ENCODE measurements around the gene NXNL1. TPM values are rescaled to one million over a fixed set of nuclear protein-coding genes. Genes with fewer than 3 reads are reported as not detected.
A peak's percentile ranks its signal among the peaks of the same experiment; 100 is the strongest.

Gene NXNL1
- total and polyA plus RNA-seq, 2 of the 13 experiments (the other 11 are each of a cell fraction or from before 2014, with no cell fraction given) = not detected

DNA sequence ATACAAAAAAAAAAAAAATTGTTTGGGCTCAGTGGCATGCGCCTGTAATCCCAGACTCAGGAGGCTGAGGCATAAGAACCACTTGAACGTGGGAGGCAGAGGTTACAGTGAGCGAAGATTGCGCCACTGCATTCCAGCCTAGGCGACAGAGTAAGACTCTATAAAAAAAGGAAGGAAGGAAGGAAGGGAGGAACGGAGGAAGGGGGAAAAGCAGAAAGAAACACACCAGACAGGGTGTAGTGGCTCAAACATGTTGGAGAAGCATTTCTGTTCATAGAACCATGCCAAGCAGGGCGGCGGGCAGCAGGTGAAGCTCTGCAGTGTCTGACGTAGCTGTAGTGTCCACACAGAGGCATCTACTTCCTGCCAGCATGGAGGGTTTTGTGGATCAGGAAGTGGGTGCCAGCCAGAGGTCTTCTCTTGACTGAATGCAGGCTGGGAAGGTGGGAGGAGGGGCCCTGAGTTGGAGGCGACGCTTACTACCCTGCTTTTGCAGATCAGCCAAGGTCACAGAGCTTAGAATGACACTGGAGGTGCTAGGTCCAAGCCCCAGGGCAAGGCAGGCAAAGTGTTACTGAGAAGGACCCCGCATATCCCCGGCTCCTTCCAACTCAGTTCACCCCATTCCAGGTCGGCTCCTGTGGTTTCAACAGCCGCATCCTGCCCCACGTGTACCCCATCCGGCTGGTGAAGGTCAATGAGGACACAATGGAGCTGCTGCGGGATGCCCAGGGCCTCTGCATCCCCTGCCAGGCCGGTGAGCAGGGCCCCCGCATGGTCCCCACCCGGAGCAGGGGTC, 39.1 kb upstream of the NXNL1 start (continued):
- TF ChIP-seq, protein P1, sequence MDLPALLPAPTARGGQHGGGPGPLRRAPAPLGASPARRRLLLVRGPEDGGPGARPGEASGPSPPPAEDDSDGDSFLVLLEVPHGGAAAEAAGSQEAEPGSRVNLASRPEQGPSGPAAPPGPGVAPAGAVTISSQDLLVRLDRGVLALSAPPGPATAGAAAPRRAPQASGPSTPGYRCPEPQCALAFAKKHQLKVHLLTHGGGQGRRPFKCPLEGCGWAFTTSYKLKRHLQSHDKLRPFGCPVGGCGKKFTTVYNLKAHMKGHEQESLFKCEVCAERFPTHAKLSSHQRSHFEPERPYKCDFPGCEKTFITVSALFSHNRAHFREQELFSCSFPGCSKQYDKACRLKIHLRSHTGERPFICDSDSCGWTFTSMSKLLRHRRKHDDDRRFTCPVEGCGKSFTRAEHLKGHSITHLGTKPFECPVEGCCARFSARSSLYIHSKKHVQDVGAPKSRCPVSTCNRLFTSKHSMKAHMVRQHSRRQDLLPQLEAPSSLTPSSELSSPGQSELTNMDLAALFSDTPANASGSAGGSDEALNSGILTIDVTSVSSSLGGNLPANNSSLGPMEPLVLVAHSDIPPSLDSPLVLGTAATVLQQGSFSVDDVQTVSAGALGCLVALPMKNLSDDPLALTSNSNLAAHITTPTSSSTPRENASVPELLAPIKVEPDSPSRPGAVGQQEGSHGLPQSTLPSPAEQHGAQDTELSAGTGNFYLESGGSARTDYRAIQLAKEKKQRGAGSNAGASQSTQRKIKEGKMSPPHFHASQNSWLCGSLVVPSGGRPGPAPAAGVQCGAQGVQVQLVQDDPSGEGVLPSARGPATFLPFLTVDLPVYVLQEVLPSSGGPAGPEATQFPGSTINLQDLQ (CRISPR knock-in tag; IDR thresholded peaks at IDR 0.05) = no peak
- TF ChIP-seq TBX2 (CRISPR knock-in tag; IDR thresholded peaks at IDR 0.05; ENCODE audit: borderline replicate concordance) = peak; percentile 55; the same call in 1 of the 2 replicates
- no peak for TF ChIP-seq MTF1 (CRISPR knock-in tag; IDR thresholded peaks at IDR 0.05)
- TF ChIP-seq PRMT3 (CRISPR knock-in tag; IDR thresholded peaks at IDR 0.05; ENCODE audit: borderline replicate concordance, low read depth) = no peak
- no peak for TF ChIP-seq ZFP36L2 (CRISPR knock-in tag; IDR thresholded peaks at IDR 0.05)
- no peak for TF ChIP-seq ZNF274 (CRISPR knock-in tag; IDR thresholded peaks at IDR 0.05)
- TF ChIP-seq, protein P2, sequence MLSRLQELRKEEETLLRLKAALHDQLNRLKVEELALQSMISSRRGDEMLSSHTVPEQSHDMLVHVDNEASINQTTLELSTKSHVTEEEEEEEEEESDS (CRISPR knock-in tag; IDR thresholded peaks at IDR 0.05; ENCODE audit: borderline replicate concordance) = no peak
- no peak for TF ChIP-seq ZNF251 (CRISPR knock-in tag; IDR thresholded peaks at IDR 0.05)
- no peak for TF ChIP-seq ATF7 (IDR thresholded peaks at IDR 0.05)
- TF ChIP-seq ATF7 (CRISPR knock-in tag; IDR thresholded peaks at IDR 0.05) = no peak
- TF ChIP-seq ZNF3 (CRISPR knock-in tag; IDR thresholded peaks at IDR 0.05) = no peak
- TF ChIP-seq FOXJ3 (CRISPR knock-in tag; IDR thresholded peaks at IDR 0.05; ENCODE audit: borderline replicate concordance) = no peak
- TF ChIP-seq, protein P3, sequence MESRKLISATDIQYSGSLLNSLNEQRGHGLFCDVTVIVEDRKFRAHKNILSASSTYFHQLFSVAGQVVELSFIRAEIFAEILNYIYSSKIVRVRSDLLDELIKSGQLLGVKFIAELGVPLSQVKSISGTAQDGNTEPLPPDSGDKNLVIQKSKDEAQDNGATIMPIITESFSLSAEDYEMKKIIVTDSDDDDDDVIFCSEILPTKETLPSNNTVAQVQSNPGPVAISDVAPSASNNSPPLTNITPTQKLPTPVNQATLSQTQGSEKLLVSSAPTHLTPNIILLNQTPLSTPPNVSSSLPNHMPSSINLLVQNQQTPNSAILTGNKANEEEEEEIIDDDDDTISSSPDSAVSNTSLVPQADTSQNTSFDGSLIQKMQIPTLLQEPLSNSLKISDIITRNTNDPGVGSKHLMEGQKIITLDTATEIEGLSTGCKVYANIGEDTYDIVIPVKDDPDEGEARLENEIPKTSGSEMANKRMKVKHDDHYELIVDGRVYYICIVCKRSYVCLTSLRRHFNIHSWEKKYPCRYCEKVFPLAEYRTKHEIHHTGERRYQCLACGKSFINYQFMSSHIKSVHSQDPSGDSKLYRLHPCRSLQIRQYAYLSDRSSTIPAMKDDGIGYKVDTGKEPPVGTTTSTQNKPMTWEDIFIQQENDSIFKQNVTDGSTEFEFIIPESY (CRISPR knock-in tag; IDR thresholded peaks at IDR 0.05) = peak; percentile 56; the same call in 1 of the 2 replicates
- peak; percentile 41; the same call in 1 of the 2 replicates for TF ChIP-seq POLR2G (IDR thresholded peaks at IDR 0.05; ENCODE audit: low read depth, low read length)
- TF ChIP-seq ELF3 (CRISPR knock-in tag; IDR thresholded peaks at IDR 0.05) = 0 out of 2 replicates have a peak, but pooled peaks have one; percentile 33
- no peak for TF ChIP-seq EED (CRISPR knock-in tag; IDR thresholded peaks at IDR 0.05)
- TF ChIP-seq TBX3 (IDR thresholded peaks at IDR 0.05; ENCODE audit: borderline replicate concordance) = no peak
- TF ChIP-seq, protein P4, sequence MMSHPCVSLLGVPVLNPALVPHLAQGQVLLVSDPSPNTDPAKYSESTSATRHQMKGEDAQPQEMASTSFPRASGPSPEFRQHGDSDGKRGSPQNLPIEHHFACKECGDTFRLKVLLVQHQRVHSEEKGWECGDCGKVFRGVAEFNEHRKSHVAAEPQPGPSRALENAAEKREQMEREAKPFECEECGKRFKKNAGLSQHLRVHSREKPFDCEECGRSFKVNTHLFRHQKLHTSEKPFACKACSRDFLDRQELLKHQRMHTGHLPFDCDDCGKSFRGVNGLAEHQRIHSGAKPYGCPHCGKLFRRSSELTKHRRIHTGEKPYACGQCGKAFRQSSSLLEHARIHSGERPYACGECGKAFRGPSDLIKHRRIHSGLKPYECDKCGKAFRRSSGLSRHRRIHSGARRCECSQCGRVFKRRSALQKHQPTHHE (CRISPR knock-in tag; IDR thresholded peaks at IDR 0.05; ENCODE audit: borderline replicate concordance) = no peak
- TF ChIP-seq CEBPG (CRISPR knock-in tag; IDR thresholded peaks at IDR 0.05) = no peak; the same call in 1 of the 2 replicates
- TF ChIP-seq, protein P5, sequence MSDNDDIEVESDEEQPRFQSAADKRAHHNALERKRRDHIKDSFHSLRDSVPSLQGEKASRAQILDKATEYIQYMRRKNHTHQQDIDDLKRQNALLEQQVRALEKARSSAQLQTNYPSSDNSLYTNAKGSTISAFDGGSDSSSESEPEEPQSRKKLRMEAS (IDR thresholded peaks at IDR 0.05) = 0 out of 2 replicates have a peak, but pooled peaks have one; percentile 6
- TF ChIP-seq ZNF263 (CRISPR knock-in tag; IDR thresholded peaks at IDR 0.05) = no peak
- TF ChIP-seq RORA (CRISPR knock-in tag; IDR thresholded peaks at IDR 0.05) = no peak
- TF ChIP-seq, protein P6, sequence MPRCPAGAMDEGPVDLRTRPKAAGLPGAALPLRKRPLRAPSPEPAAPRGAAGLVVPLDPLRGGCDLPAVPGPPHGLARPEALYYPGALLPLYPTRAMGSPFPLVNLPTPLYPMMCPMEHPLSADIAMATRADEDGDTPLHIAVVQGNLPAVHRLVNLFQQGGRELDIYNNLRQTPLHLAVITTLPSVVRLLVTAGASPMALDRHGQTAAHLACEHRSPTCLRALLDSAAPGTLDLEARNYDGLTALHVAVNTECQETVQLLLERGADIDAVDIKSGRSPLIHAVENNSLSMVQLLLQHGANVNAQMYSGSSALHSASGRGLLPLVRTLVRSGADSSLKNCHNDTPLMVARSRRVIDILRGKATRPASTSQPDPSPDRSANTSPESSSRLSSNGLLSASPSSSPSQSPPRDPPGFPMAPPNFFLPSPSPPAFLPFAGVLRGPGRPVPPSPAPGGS (CRISPR knock-in tag; IDR thresholded peaks at IDR 0.05) = no peak

Measured in HepG2 (cell line).